Renal cortical epithelial cell (primary cell): ENCODE results near the gene TMEM127. TPM values are rescaled to one million over a fixed set of nuclear protein-coding genes. Genes with fewer than 3 reads are reported as not detected.
"Not testable (repeated sequence)": the region's sequence is repeated elsewhere in the genome, so short reads cannot be mapped to it uniquely, and the experiment has no call there.

ENCODE experiments used
- DNase-seq: peaks from one replicate; pipeline ENCODE4 v3.0.0-alpha.2; 2011; ENCODE audit warnings: low read depth
- total RNA-seq: library from RNA; depleted of rRNA; stranded (reverse); fragments of >200 nt; gene quantifications from 2 replicates; pipeline ENCODE4 v1.2.3, GENCODE V29; 2014

The TMEM127 gene, protein sequence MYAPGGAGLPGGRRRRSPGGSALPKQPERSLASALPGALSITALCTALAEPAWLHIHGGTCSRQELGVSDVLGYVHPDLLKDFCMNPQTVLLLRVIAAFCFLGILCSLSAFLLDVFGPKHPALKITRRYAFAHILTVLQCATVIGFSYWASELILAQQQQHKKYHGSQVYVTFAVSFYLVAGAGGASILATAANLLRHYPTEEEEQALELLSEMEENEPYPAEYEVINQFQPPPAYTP
- total RNA-seq, result 24.1 and 48.0 TPM in 2 replicates

DNA sequence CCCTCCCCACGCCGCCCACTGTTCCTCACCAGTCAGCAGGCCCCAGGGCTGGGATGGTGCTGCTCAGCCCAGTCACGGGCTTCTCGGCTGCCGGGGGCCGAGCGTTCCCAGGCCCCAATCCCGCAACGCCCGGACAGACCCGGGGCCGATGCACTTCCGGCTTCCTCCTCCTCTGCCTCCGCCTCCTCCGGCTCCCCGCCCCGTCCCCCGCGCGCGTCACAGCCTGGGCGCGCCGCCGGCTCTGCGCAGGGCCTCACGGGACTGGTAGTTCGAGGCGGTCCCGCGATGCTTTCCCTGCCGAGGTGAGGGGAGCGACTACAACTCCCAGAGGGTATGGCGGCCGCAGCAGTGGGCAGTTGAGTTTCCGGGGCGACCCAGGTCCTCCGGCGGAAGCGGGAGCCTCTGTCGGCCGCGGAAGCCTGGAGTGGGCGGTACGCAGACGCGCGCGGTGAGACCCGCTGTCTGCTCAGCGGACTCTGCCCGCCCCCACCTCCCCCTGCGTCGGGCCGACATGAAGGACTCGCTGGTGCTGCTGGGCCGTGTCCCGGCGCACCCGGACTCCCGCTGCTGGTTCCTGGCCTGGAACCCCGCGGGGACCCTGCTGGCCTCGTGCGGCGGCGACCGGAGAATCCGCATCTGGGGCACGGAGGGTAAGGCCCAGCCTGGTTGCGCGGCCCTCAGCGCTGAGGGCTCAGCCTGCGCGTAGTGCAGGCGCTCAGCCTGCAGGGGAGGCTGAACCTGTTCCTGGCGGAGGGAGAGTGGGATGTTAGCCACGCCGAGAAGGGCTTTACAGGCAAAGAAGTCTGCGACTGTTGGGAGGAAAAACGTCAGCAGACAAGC, at the start of gene TMEM127, which contains the start of gene CIAO1:
TSS of gene TMEM127 (minus strand) at position 158 of the 840 bp plus-strand sequence. CDS start 616 bp downstream, outside the sequence.
TSS of gene CIAO1 (plus strand) at position 386 of the 840 bp plus-strand sequence. CDS start at position 512, 126 bp downstream.
- peak; percentile 91 for DNase-seq

DNA sequence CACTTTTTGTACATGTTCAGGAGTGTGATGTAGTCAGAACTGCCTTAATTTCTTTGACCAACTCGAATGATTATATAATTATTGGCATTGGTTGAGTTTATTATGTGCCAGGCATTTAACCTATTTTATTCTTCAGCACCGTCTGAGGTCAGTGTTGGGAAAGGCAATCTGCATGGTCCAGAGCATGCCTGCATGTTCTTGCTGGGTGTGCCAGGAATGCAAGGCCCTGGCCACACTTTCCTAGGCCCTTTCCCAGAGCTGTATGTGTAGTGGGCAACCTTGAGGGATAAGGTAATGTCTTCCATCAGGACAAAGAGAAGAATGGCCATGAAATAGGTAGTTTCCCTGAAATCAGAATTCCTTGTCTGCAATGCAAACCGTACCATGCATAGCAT, 49.2 kb upstream of the TMEM127 start:
- DNase-seq, result no peak

DNA sequence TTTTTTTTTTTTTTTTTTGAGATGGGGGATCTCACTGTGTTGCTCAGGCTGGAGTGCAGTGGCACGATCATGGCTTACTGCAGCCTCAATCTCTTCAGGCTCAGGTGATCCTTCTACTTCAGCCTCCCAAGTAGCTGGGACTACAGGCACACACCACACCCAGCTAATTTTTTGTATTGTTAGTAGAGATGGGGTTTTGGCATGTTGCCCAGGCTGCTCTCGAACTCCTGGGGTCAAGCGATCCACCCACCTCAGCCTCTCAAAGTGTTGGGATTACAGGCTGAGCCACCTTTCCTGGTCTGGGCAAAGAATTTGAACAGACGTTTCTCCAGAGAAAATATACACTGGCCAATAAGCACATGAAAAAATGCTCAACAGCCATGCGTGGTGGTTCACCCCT, 42.5 kb upstream of the TMEM127 start:
- no peak for DNase-seq

DNA sequence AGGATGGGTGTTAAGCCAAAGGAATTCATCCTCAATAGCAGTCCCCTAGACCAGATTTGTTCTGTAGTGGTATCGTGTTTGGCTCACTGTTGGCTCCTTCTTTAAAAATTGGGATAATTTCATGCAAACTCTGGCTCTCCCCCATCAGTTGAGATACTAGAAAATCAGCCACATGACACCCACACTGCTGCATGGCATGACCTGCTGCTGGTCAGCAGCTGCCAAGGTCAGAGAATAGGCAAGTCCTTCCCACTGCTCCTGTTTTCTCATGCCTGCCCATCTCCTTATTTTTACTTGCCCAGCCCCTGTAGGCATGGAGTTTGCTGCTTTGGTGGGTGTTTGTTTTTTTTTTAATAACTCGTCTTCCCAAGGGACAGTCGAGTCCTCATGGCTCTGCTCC, 40.6 kb upstream of the TMEM127 start:
- DNase-seq, result no peak

DNA sequence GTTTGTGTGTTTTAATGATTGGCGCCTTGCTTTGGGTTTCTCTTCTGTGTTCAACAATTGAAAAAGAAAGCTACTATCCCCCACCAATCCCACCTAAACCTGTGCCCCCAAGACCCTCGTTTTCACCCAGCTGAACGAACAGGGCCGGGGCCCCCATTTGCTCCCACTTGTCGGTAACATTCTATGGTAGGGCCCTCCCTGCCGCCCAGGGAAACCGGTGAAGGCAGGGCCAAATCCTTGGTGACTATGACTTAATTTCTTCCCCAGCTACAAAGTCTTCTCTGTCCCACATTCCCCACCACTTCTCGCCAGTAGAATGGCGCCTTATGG, 40.1 kb upstream of the TMEM127 start:
- no peak for DNase-seq

DNA sequence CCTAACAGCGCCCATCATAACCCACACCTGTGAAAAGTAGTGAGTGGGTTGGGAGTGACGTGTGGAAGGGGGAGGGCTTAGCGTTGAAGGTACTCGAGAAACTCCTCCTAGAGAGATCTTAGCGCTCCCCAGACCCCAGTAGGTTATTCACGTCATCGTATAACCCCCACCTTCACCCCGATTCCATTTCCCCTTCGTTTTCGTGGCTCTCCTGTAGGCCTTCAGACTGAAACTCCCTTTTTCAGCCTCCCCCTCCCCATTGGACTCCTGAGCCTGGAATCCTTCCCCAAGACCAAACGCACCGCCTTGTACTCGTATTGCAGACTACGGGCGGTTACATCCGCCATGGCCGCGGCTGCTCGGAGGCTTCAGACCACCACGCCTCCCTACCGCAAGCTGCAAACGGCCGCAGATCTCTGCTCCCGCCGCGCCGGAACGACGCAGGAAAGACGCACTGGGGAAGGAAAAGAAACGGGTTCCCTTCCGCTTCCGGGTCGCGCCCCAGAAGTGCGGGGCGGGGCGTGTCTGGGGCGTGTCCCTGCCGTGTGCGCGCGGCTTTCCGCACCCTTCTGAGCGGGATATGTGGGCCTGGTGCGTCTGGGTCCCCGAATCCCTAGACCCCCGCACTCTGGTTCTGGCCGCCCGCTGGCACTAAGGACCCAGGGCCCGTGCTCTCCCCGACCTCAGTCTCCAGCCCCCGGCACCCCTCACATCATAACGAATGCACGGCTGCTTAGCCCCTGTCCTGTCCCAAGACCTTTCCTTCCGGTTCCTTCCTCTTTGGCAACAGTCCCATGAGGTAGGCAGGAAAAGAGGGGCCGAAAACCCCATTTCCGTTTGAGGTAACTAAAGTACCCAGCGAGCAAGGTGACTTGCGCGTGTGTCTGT, 39.5 kb upstream of the TMEM127 start, which contains the start of gene SNRNP200:
TSS of gene SNRNP200 (minus strand) at position 456 of the 888 bp plus-strand sequence. CDS start at position 347, 109 bp downstream.
- DNase-seq, result peak; percentile 58

DNA sequence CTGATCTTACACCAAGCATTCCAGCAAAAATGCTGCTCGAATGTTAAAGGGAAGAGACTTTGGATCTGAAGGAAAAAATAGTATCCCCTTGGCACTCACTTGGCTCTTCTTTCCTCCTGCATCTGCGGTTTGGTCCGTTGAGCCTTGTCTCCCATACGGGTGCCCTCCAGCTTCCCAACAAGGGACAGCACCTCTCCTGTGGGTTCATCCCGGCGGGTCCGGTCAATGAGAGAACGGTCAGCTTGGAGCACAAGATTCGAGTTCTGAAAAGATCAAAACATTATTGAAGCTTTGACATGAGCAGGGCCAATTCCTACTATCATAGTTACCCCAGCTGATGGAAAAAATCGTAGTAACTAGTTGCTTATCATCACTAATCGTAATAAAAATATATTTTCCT, 38.8 kb upstream of the TMEM127 start:
- DNase-seq, result no peak

DNA sequence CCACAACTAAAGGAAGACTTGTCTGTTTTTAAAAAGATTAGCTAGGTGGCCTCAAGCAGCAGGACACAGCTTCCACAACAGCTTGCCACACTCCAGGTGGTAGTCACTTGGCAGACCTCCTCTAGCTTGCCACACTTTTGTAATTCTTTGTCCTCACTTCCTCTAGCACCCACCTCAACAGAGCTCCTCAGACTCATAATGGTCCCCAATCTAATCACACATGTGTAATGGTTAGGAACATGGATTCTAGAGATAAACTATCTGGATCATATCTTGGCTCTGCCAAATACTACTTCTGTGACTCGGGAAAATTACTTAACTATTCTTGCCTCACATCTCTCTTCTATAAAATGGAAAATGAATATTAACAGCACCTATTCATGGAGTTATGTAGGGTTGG, 36.1 kb upstream of the TMEM127 start:
- no peak for DNase-seq

DNA sequence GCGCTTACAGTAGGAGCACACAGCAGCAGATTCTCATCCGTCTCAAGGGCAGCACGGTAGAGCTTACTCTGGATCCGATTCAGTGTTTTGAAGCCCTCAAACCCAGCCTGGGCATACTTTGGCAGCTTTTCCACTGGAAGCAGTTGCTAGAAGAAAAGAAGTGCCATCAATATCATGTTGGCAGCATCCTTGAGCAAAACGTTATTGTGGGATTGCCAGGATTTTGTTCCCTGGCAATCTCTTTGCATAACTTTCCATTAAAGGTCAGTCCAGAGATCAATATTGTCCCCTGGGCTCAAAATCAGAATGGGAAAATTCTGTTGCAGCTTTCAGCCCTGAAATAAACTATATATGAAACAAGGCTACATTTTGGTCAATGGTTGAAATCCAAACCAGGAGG, 31.1 kb upstream of the TMEM127 start:
- DNase-seq, result no peak

DNA sequence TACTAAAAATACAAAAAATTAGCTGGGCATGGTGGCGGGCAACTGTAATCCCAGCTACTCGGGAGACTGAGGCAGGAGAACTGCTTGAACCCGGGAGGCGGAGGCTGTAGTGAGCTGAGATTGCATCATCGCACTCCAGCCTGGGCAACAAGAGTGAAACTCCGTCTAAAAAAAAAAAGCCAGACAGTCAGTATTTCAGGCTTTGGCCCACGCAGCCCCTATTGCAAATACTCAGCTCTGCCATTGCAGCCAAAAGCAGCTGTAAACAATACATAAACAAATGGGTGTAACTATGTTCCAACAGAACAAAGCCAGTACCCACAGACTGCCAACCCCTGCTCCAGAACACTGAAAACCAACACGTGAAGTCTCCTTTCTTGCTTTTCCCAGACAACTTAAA, 28.5 kb upstream of the TMEM127 start:
- not testable (repeated sequence) for DNase-seq

DNA sequence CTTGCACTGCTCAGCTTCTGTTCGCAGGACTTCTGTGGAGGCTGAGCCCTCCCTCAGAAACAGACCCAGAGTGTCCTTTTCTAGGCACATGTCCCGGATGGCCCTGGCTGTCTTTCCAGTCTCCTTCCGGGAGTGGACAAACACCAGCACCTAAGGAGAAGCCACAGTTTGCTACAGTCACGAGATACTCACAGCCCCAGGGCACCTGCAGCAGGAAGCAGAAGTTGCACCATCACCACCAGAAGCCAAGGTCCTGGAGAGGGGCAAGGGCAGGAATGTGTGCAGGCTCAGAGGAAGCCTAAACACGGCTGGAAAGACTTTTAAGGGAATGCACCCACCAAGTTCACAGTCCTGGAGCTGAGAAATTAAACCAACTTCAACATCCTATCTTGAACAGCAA, 26.0 kb upstream of the TMEM127 start:
- no peak for DNase-seq

DNA sequence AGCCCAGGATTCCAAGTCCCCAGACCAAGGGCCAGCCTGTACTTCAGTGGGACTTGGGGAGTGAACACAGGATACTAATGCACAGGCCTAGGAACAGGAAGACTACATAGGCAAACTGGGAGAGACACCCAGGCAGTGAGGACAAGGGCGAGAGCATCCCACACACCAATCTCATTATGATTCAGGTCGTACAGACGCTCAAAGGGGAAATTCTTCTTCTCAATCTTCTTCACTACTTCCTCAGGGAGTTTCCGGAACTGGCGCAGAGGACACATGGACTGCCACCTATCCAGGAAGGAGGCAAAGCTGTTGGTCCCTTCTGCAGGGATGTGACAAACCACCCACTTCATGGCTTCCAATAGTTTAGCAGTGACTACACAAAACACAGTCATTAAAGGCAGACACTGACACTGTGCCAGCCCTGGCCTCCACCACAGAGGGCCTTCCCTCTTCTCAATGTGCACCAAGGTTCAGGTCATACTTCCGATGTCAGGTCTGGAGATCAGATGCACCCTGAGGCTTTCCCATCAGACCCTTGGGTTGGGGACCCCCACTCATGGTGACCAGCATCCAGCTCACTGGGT, 21.6 kb upstream of the TMEM127 start:
- no peak for DNase-seq

DNA sequence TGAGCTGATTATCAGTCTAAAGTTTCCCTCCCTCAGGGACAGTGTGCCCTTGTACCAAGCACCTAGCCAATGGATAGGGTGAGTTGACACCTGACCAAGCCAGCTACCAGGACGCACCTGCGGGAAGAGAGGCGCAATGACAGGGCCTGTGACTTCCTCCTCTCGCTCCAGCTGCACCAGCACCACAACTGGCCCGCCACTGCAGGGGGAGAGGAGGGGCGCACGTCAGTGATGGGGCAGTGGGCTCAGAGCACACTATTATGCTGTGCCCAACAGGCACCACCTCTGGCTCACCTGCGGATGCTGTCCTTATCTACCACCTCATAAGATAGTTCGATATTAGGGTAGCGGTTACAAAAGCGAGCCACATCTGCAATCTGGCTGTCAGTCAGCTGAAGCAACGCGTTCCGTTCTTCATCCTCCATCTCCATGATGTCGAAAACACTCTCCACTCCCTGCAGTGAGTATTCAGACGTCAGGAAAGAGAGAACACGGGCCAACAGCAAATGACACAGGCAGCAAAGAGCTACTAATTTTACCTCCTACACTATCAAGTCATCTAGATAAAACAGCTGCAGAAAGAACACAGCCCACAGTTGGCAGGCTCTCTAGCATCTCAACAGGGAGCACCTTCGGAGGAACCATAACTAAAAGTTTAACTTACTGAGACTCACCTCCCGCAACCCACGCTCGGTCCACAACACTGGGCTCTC, 11.1 kb upstream of the TMEM127 start:
- no peak for DNase-seq

DNA sequence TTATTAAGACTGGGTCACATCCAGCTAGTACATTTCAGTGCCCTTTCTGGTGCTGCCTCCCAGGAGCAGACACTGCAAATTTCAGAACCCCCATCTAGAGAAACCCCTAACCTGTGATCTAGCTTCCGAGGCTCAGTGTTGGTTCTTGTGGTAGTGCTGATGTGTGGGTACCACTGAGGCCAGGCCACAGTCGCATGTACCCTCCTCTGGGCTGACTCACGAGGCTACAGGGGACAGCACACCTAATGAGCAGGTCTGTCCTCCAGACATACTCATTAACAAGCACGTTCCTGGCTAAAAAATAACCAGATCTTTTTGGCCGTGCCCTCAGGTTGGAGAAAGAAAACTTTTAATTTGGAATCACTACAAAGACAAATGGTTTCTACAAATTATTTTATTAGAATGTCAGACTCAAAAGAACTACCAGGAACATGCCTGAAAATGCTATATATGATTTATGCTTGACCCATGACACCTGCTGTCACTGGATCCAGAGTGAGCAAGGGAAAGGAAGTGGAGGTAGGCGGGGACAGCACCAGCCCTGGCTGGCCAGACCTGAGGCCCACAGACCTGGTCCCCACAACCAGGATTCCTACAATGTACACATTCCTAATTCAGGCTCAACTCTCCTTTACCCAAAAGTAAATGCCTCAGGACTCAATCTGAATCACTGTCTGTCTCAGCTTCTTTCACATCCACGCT, 8.7 kb upstream of the TMEM127 start:
- no peak for DNase-seq

DNA sequence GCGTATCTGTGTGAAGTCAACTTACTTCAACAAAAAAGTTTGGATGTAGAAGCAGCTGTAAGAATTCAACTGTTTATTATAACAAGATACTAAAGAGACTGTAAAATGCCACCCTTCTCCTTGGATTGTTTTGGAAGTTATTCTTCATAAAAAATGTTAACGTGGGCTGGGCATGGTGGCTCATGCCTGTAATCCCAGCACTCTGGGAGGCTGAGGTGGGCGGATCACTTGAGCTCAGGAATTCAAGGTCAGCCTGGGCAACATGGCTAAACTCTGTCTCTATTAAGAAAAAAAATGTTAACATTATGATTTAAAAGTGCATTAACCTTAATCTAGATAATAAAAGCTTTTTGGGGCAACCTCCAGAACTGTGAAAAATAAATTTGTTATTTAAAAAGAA, 8.0 kb upstream of the TMEM127 start:
- DNase-seq, result no peak

DNA sequence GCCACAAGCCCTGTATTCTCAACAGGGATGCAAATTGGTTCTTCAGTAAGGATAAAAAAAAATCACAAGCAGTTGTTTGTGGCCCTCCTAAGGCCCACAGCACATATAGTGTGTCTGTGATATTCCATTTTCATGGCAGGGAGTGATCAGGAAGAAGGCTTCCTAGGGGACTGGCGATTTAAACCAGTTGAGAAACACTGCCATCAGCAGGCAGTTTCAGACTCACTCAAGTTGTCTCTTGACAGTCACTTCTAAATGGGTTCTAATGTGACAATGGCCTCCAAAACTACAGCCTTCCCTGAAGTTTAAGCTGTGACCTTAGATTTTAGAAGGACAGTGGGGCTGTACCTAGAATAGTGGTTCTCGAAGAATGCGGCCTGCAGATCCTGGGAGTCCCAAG, 6.2 kb upstream of the TMEM127 start:
- DNase-seq, result no peak

DNA sequence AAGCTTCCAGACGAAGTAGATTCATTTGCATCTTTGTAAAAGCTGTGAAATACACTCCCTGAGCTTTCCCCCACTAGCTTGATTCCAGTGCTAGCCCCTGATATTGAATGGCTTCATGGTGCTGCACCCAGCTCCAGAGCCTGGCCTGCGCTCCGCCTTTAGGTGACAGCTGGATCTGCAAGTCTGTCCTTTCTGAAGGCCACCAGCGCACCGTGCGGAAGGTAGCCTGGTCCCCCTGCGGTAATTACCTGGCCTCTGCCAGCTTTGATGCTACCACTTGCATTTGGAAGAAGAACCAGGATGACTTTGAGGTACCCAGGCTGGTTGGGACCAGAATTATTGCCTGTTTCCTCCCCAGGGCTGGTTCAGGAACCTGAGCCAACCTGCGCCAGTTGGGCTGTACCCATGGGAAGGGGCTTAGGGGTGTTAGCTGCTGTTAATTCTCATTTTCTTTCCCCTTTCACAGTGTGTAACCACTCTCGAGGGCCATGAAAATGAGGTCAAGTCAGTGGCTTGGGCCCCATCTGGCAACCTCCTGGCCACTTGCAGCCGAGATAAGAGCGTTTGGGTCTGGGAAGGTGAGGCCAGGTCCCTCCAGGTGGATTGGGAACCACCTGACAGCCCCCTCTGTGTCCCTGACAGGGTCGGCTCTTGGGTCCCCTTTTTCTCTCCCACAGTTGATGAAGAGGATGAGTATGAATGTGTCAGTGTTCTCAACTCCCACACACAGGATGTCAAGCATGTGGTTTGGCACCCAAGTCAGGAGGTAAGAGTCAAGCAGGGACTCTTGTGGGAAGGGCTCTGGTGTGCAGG, 1.6 kb upstream of the TMEM127 start:
- no peak for DNase-seq

DNA sequence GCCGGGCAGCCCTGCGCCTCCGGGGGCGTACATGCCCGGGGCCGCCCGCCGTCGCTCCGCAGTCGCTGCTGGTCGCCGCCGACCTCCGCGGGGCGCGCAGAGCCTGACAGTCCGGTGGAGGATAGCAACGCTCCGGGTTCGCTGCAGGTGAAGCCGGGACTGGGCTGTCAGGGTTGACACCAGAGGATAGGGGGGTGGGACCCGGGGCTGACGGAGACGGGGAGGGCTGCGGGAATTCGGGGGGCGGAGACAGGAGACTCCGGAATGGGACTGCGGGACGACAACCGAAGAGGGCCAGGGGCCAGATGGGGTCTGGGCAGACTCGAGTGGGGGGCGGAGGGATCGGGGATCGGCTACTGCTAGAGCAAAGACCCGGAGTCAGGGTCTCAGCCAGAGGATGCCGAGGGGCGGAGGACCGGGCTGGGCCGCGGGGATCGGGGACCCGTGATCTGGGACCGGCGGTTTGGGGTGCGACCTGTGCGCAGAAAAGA, 403 bp downstream of the TMEM127 start:
- DNase-seq, result no peak

DNA sequence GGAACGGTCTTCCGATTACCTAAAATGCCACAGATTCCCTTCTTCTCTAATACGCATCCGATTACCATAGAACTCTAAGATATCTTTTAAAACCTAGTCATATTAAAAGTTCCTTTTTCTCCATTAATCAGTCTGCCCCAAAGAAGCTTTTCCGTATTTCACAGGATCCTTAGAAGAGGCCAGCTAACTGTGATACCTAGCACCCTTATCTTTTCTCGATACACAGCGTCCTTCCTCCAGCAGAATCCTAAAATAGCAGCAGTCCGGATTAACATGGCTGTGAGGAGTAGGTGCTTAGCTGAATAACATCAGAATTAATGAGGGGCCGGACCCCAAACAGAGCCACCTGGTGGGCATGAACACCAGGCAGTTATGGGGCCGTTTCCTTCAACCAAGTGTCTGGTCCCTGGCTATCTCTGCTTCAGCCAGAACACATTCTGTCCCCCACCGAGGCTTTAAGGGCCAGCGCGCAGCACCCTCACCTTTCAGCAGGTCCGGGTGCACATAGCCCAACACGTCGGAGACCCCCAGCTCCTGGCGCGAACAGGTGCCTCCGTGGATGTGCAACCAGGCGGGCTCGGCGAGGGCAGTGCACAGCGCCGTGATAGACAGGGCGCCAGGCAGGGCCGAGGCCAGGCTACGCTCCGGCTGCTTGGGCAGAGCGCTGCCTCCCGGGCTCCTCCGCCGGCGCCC, 995 bp downstream of the TMEM127 start:
- DNase-seq, result no peak
